Measurements from ENCODE around the gene ATAT1.

Gene ATAT1

GRCh38 chr6:30688569-30688968 lies 61.9 kb downstream of the ATAT1 start:
- H3K27ac ChIP-seq, result no peak overlapping the region; the same call in 1 of the 2 replicates

GRCh38 chr6:30689022-30689865 lies 62.6 kb downstream of the ATAT1 start:
- no peak for TF ChIP-seq CTCF (conservative IDR thresholded peaks at IDR 0.05)
- no peak overlapping the region for H3K27ac ChIP-seq

More at GRCh38 chr6:30688569-30688968, 61.9 kb downstream of the ATAT1 start:
- no peak for TF ChIP-seq CTCF (conservative IDR thresholded peaks at IDR 0.05)

GRCh38 chr6:30689985-30690384 lies 63.3 kb downstream of the ATAT1 start:
- peak overlapping the region; percentile 74 for H3K27ac ChIP-seq
- TF ChIP-seq CTCF (conservative IDR thresholded peaks at IDR 0.05), result no peak

- H3K27ac ChIP-seq, result peak within 1 kb of the TSS; percentile 74
- no peak for TF ChIP-seq CTCF (conservative IDR thresholded peaks at IDR 0.05)
These were observed 63.9 kb downstream of the ATAT1 start, which contains the start of gene NRM for GRCh38 chr6:30690403-30691207. Gene NRM, minus strand, starts transcription at chr6:30690984. Its CDS starts 10 bp downstream, at chr6:30690974.

- peak overlapping the region; percentile 74 for H3K27ac ChIP-seq
- no peak for TF ChIP-seq CTCF (conservative IDR thresholded peaks at IDR 0.05)
These were observed 64.7 kb downstream of the ATAT1 start for GRCh38 chr6:30691208-30691847.

All from VCaP (cell line).